SK-N-SH (cell line): Measurements from ENCODE around the gene ARHGAP23. TPM values are rescaled to one million over a fixed set of nuclear protein-coding genes. Genes with fewer than 3 reads are reported as not detected.

Source experiments
- CTCF ChIA-PET: fragments of 300-600, 350-600 bp; formaldehyde crosslinking; extraction: SDS; loops from one replicate; lab custom pipeline; 2021; lab: Yijun Ruan, JAX
- POLR2A ChIA-PET: fragments of 350-600 bp; sonication (Branson Sonifier 250); formaldehyde crosslinking; extraction: SDS; loops from one replicate; lab custom pipeline; 2020; ENCODE audit warnings: antibody characterized with exemption, inconsistent platforms; lab: Yijun Ruan, JAX
- DNase-seq: peaks from one replicate; pipeline ENCODE4 v3.0.0; 2012
- H2AFZ ChIP-seq: fragments of 200-600 bp; sonication (generic); 2 replicates; pipeline ENCODE4 v1.8.1; 2016; ENCODE audit warnings: antibody characterized with exemption, mild to moderate bottlenecking, low read depth
- H3F3A ChIP-seq: fragments of 200-600 bp; sonication (generic); replicated peaks from 2 replicates; pipeline ENCODE3; 2016; ENCODE audit warnings: antibody characterized with exemption, mild to moderate bottlenecking; ENCODE audit not compliant: insufficient read depth
- H3K27ac ChIP-seq, 2 experiments: fragments of 200-500 bp in 1 of 2; fragments of 200-600 bp in 1 of 2; sonication (Bioruptor generic) in 1 of 2; sonication (generic), shearing (Covaris generic) in 1 of 2; 2 replicates each; pipeline versions ENCODE4 v1.5.1 to v1.6.1; 2014 to 2016; ENCODE audit warnings: low read depth in 2 of 2, inconsistent platforms in 1 of 2, low read length in 1 of 2, mild to moderate bottlenecking in 1 of 2, mixed read lengths in 1 of 2
- H3K27me3 ChIP-seq: fragments of 200-600 bp; sonication (generic), shearing (Covaris generic); 2 replicates; pipeline ENCODE4 v1.6.1; 2016; ENCODE audit warnings: mixed run types; ENCODE audit not compliant: insufficient read depth
- H3K36me3 ChIP-seq, 2 experiments: fragments of 200-500 bp in 1 of 2; fragments of 200-600 bp in 1 of 2; sonication (Bioruptor generic) in 1 of 2; sonication (generic) in 1 of 2; replicated peaks in 1 of 2; 2 replicates each; pipeline versions ENCODE3 to v1.5.1; 2014 to 2016; ENCODE audit warnings: low read length in 1 of 2, mild to moderate bottlenecking in 1 of 2; ENCODE audit not compliant: insufficient read depth in 2 of 2, control insufficient read depth in 1 of 2
- H3K4me1 ChIP-seq, 2 experiments: fragments of 200-500 bp in 1 of 2; fragments of 200-600 bp in 1 of 2; sonication (Bioruptor generic) in 1 of 2; sonication (generic), shearing (Covaris generic) in 1 of 2; 2 replicates each; pipeline versions ENCODE4 v1.5.1 to v1.6.1; 2014 to 2016; ENCODE audit warnings: low read depth in 1 of 2, low read length in 1 of 2, mixed run types in 1 of 2; ENCODE audit not compliant: insufficient read depth in 2 of 2, control insufficient read depth in 1 of 2
- H3K4me2 ChIP-seq: fragments of 200-600 bp; sonication (generic), shearing (Covaris generic); 2 replicates; pipeline ENCODE4 v1.6.1; 2017; ENCODE audit warnings: mixed run types
- H3K4me3 ChIP-seq, 2 experiments: fragments of 200-500 bp in 1 of 2; fragments of 200-600 bp in 1 of 2; sonication (Bioruptor generic) in 1 of 2; sonication (generic), shearing (Covaris generic) in 1 of 2; 2 replicates each; pipeline versions ENCODE4 v1.5.1 to v1.8.1; 2014 to 2016; ENCODE audit warnings: low read depth in 2 of 2, inconsistent platforms in 1 of 2, low read length in 1 of 2, mild to moderate bottlenecking in 1 of 2, mixed read lengths in 1 of 2, moderate library complexity in 1 of 2
- H3K79me2 ChIP-seq: fragments of 200-600 bp; sonication (generic); 2 replicates; pipeline ENCODE4 v1.8.1; 2017; ENCODE audit warnings: mild to moderate bottlenecking; ENCODE audit not compliant: insufficient read depth
- H3K9ac ChIP-seq: fragments of 200-600 bp; sonication (generic); 2 replicates; pipeline ENCODE4 v1.6.1; 2017; ENCODE audit warnings: mixed run types
- H3K9me2 ChIP-seq: fragments of 200-600 bp; sonication (generic); 2 replicates; pipeline ENCODE4 v1.6.1; 2017; ENCODE audit warnings: mixed run types
- H3K9me3 ChIP-seq: fragments of 200-600 bp; sonication (generic); 2 replicates; pipeline ENCODE4 v1.6.1; 2017; ENCODE audit warnings: mixed run types, mild to moderate bottlenecking, moderate library complexity
- H4K20me1 ChIP-seq: fragments of 200-600 bp; sonication (generic); 2 replicates; pipeline ENCODE4 v1.6.1; 2017; ENCODE audit warnings: mild to moderate bottlenecking, mixed run types; ENCODE audit not compliant: insufficient read depth
- CTCF ChIP-seq: fragments of 200-600 bp; sonication (generic); IDR thresholded peaks from 2 replicates; pipeline ENCODE4 v1.6.1; 2017; ENCODE audit warnings: antibody characterized with exemption, mild to moderate bottlenecking, moderate library complexity
- ELF1 ChIP-seq: IDR thresholded peaks from 2 replicates; pipeline ENCODE4 v1.4.0; 2012
- EP300 ChIP-seq, 2 experiments: IDR thresholded peaks; 2 replicates each; pipeline versions ENCODE4 v1.4.0 to v1.6.1; 2012; ENCODE audit warnings: borderline replicate concordance in 1 of 2, low read depth in 1 of 2, low read length in 1 of 2
- GABPA ChIP-seq: IDR thresholded peaks from 2 replicates; pipeline ENCODE4 v1.4.0; 2012; ENCODE audit warnings: low read depth, mild to moderate bottlenecking
- GATA2 ChIP-seq: sonication (generic); formaldehyde crosslinking; IDR thresholded peaks from 2 replicates; pipeline ENCODE4 v1.5.0; 2020; ENCODE audit warnings: mild to moderate bottlenecking, missing genetic modification reagents
- MAX ChIP-seq: IDR thresholded peaks from 2 replicates; pipeline ENCODE4 v1.4.0; 2012; ENCODE audit warnings: low read depth
- MEF2A ChIP-seq: IDR thresholded peaks from 2 replicates; pipeline ENCODE4 v1.4.0; 2012; ENCODE audit warnings: low read depth, borderline replicate concordance
- NRF1 ChIP-seq: IDR thresholded peaks from 2 replicates; pipeline ENCODE4 v1.6.1; 2012; ENCODE audit warnings: low read depth, mild to moderate bottlenecking, low read length
- RFX5 ChIP-seq: IDR thresholded peaks from 2 replicates; pipeline ENCODE4 v1.6.1; 2012; ENCODE audit warnings: mild to moderate bottlenecking, improper control_type of control experiment, low read length
- SMC3 ChIP-seq: IDR thresholded peaks from 2 replicates; pipeline ENCODE4 v1.6.1; 2012; ENCODE audit warnings: low read depth, low read length, improper control_type of control experiment
- YY1 ChIP-seq: IDR thresholded peaks from 2 replicates; pipeline ENCODE4 v1.4.0; 2012; ENCODE audit warnings: low read depth, mild to moderate bottlenecking
- ZBTB33 ChIP-seq: IDR thresholded peaks from 2 replicates; pipeline ENCODE4 v1.4.0; 2012; ENCODE audit warnings: low read depth, borderline replicate concordance
- WGBS: methylation state at CpG from one replicate; pipeline ENCODE4 v1.1.6; 2017; ENCODE audit warnings: low lambda C conversion rate; 5-methylcytosine and 5-hydroxymethylcytosine counted together
- polyA plus RNA-seq, 3 experiments: library from polyadenylated mRNA; depleted of rRNA; stranded (reverse); fragments of >200 nt; gene quantifications; 2 replicates each; pipeline ENCODE4 v1.2.3, GENCODE V29; 2012
- TF ChIP-seq, protein P1 (sequence below): fragments of 150-350 bp; IDR thresholded peaks from 2 replicates; pipeline ENCODE4 v1.6.1; 2016; ENCODE audit warnings: mild to moderate bottlenecking, low read depth, low read length
- TF ChIP-seq, protein P2 (sequence below): fragments of 150-350 bp; IDR thresholded peaks from 2 replicates; pipeline ENCODE4 v1.6.1; 2017; ENCODE audit warnings: antibody characterized with exemption, low read length, low read depth, borderline replicate concordance
- TF ChIP-seq, protein P3 (sequence below): IDR thresholded peaks from 2 replicates; pipeline ENCODE4 v1.4.0; 2012; ENCODE audit warnings: low read depth, borderline replicate concordance
- TF ChIP-seq, protein P4 (sequence below): IDR thresholded peaks from 2 replicates; pipeline ENCODE4; 2012

ARHGAP23 gene
- polyA plus RNA-seq, 1 of the 3 experiments (the other 2 are of a cell fraction) = 19.2 TPM

DNA sequence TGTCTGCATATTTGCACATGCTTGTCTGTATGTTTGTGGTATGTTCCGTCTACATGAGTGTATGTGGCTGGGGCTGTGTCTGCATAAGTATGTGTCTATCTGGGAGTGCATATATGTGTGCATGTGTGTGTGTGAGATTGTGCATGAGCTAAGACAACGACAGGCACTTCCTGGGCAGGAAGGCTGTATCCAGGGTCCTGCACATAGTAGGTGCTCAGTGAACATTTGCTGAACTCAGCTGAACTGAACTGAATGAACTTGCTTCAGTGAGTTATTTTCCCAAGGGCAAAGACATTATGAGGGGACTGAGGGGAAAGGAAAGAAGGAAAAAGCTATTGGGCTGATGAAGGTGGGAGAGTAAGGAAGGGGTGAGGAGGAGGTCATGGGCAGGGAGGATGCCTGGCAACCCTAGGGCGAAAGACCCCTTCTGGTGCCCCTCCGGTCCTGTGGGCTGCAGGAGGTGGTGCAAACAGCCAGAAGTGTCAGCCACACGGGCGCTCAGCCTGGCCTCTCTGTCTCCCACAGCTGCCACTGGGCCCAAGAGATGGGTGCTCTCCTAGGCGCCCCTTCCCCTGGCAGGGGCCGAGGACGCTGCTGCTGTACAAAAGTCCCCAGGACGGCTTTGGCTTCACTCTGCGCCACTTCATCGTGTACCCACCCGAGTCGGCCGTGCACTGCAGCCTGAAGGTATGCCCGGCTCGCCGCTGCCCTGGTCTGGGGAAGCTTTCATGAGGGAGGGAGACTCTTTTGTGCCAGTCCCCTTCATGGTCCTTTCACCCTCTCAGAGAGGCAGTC, 29.5 kb downstream of the ARHGAP23 start:
- no peak overlapping the region for H2AFZ ChIP-seq
- peaks cover 58% of the 10 kb centered on the region for H4K20me1 ChIP-seq
- peaks cover 21 to 35% of the 10 kb centered on the region in 2 experiments; a peak in 3 of 4 replicates for H3K4me1 ChIP-seq
- H3K9me3 ChIP-seq = no peaks in the 10 kb centered on the region
- no peak for TF ChIP-seq SMC3
- no peak for TF ChIP-seq NRF1
- TF ChIP-seq RFX5 = no peak
- TF ChIP-seq, protein P1, sequence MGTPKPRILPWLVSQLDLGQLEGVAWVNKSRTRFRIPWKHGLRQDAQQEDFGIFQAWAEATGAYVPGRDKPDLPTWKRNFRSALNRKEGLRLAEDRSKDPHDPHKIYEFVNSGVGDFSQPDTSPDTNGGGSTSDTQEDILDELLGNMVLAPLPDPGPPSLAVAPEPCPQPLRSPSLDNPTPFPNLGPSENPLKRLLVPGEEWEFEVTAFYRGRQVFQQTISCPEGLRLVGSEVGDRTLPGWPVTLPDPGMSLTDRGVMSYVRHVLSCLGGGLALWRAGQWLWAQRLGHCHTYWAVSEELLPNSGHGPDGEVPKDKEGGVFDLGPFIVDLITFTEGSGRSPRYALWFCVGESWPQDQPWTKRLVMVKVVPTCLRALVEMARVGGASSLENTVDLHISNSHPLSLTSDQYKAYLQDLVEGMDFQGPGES = no peak
- no peak for TF ChIP-seq GATA2
- no peak for TF ChIP-seq ELF1
- TF ChIP-seq, protein P2, sequence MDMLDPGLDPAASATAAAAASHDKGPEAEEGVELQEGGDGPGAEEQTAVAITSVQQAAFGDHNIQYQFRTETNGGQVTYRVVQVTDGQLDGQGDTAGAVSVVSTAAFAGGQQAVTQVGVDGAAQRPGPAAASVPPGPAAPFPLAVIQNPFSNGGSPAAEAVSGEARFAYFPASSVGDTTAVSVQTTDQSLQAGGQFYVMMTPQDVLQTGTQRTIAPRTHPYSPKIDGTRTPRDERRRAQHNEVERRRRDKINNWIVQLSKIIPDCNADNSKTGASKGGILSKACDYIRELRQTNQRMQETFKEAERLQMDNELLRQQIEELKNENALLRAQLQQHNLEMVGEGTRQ = no peak
- TF ChIP-seq, protein P3, sequence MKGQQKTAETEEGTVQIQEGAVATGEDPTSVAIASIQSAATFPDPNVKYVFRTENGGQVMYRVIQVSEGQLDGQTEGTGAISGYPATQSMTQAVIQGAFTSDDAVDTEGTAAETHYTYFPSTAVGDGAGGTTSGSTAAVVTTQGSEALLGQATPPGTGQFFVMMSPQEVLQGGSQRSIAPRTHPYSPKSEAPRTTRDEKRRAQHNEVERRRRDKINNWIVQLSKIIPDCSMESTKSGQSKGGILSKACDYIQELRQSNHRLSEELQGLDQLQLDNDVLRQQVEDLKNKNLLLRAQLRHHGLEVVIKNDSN = no peak
- TF ChIP-seq GABPA = no peak
- no peak for TF ChIP-seq YY1
- no peak for TF ChIP-seq MAX
- TF ChIP-seq ZBTB33 = no peak
- TF ChIP-seq MEF2A = no peak
- TF ChIP-seq EP300 (IDR thresholded peaks at IDR 0.05; ENCODE audit: borderline replicate concordance in 1 of 2, low read depth in 1 of 2, low read length in 1 of 2) = no peak
- TF ChIP-seq, protein P4, sequence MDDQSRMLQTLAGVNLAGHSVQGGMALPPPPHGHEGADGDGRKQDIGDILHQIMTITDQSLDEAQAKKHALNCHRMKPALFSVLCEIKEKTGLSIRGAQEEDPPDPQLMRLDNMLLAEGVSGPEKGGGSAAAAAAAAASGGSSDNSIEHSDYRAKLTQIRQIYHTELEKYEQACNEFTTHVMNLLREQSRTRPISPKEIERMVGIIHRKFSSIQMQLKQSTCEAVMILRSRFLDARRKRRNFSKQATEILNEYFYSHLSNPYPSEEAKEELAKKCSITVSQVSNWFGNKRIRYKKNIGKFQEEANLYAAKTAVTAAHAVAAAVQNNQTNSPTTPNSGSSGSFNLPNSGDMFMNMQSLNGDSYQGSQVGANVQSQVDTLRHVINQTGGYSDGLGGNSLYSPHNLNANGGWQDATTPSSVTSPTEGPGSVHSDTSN = no peak
- no peak for TF ChIP-seq CTCF
- H3K9ac ChIP-seq = no peak overlapping the region
- H3K79me2 ChIP-seq = peaks cover 60% of the 10 kb centered on the region
- H3K4me3 ChIP-seq = no peak overlapping the region
- WGBS = 93% methylated on average over 18 of the region's 18 CpGs
- no peaks in the 10 kb centered on the region for H3F3A ChIP-seq
- H3K27me3 ChIP-seq = no peaks in the 10 kb centered on the region
- no peaks in the 10 kb centered on the region for H3K9me2 ChIP-seq
- H3K4me2 ChIP-seq = no peak overlapping the region
- peaks cover 3 to 38% of the 10 kb centered on the region in 2 experiments for H3K36me3 ChIP-seq
- H3K27ac ChIP-seq = no peak overlapping the region
- ChIA-PET CTCF (interaction anchor here (1.2 to 1.8 kb wide), 2 partner anchors 18 to 210 kb away, joined by 3 to 4 read pairs; no protein-coding TSS in a partner anchor), POLR2A (interaction anchor here (0.8 kb wide), 1 partner anchor 107 kb away, joined by 3 read pairs; no protein-coding TSS in a partner anchor)
- no peak for DNase-seq
